ENCODE measurements around the gene IFITM1. TPM values are rescaled to one million over a fixed set of nuclear protein-coding genes. Genes with fewer than 3 reads are reported as not detected.
"Not testable (repeated sequence)": the region's sequence is repeated elsewhere in the genome, so short reads cannot be mapped to it uniquely, and the experiment has no call there.

The IFITM1 gene
- 120 to 128 TPM (median 122 TPM) in 3 replicates for total RNA-seq

DNA sequence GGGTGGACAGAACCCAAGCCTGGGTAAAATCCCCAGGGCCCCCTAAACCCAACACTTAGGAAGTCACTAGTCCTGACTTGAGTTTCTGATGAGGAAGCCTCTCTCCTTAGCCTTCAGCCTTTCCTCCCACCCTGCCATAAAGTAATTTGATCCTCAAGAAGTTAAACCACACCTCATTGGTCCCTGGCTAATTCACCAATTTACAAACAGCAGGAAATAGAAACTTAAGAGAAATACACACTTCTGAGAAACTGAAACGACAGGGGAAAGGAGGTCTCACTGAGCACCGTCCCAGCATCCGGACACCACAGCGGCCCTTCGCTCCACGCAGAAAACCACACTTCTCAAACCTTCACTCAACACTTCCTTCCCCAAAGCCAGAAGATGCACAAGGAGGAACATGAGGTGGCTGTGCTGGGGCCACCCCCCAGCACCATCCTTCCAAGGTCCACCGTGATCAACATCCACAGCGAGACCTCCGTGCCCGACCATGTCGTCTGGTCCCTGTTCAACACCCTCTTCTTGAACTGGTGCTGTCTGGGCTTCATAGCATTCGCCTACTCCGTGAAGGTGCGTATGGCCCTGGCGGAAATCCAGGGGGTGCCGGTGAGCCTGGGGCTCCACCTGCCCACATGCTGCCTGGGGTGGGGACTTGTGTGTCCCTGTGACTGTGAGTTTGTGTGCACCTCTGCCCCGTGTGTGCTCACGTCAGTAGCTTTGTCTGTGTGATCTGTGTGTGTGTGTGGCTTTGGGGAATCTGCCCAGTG, at the start of gene IFITM1:
Gene IFITM1 (plus strand): TSS at position 254 of the 767 bp plus-strand sequence. CDS start 131 bp downstream, at position 385.
- no peak for DNase-seq (ENCODE audit: low spot score in 2 of 2, unreplicated experiment in 2 of 2)
- no peaks in the 10 kb centered on the region for H3K36me3 Mint-ChIP-seq
- peaks cover 64% of the 10 kb centered on the region for H3K4me1 Mint-ChIP-seq
- no peak for TF ChIP-seq CTCF (IDR thresholded peaks at IDR 0.05; ENCODE audit: unreplicated experiment)
- H3K9me3 Mint-ChIP-seq: no peaks in the 10 kb centered on the region
- peak within 1 kb of the TSS; percentile 93 for H3K27ac Mint-ChIP-seq
- H3K4me3 Mint-ChIP-seq: peak within 1 kb of the TSS; percentile 86
- peaks cover 19% of the 10 kb centered on the region for H3K27me3 Mint-ChIP-seq (ENCODE audit: low read depth)

GRCh38 chr11:266676-267439, 47.0 kb upstream of the IFITM1 start:
- Mint-ChIP-seq H3K9me3 (peaks cover 3% of the 10 kb centered on the region), H3K27me3 (ENCODE audit: low read depth) (peaks cover 11% of the 10 kb centered on the region), H3K4me1 (peaks cover 4% of the 10 kb centered on the region), H3K27ac (no peak overlapping the region), H3K36me3 (no peaks in the 10 kb centered on the region), H3K4me3 (peak overlapping the region; percentile 31)
- TF ChIP-seq CTCF (IDR thresholded peaks at IDR 0.05; ENCODE audit: unreplicated experiment): no peak
- DNase-seq (ENCODE audit: low spot score in 2 of 2, unreplicated experiment in 2 of 2): no peak

GRCh38 chr11:267491-267994, 46.3 kb upstream of the IFITM1 start:
- no peak overlapping the region for H3K4me3 Mint-ChIP-seq

GRCh38 chr11:268716-269145, 45.1 kb upstream of the IFITM1 start:
- Mint-ChIP-seq H3K27me3 (ENCODE audit: low read depth) (peaks cover 17% of the 10 kb centered on the region), H3K4me3 (peak overlapping the region; percentile 41)
- not testable (repeated sequence) for H3K4me1 Mint-ChIP-seq; H3K27ac Mint-ChIP-seq; H3K9me3 Mint-ChIP-seq; DNase-seq (ENCODE audit: low spot score in 2 of 2, unreplicated experiment in 2 of 2); H3K36me3 Mint-ChIP-seq

More at GRCh38 chr11:267491-267994, 46.3 kb upstream of the IFITM1 start:
- H3K27ac Mint-ChIP-seq: no peak overlapping the region
- H3K4me1 Mint-ChIP-seq: peaks cover 4% of the 10 kb centered on the region
- TF ChIP-seq CTCF (IDR thresholded peaks at IDR 0.05; ENCODE audit: unreplicated experiment): no peak
- DNase-seq (ENCODE audit: low spot score in 2 of 2, unreplicated experiment in 2 of 2): no peak
- peaks cover 12% of the 10 kb centered on the region for H3K27me3 Mint-ChIP-seq (ENCODE audit: low read depth)
- no peaks in the 10 kb centered on the region for H3K36me3 Mint-ChIP-seq
- H3K9me3 Mint-ChIP-seq: peaks cover 3% of the 10 kb centered on the region

GRCh38 chr11:269146-269890, 44.5 kb upstream of the IFITM1 start:
- no peak for DNase-seq (ENCODE audit: low spot score in 2 of 2, unreplicated experiment in 2 of 2)
- Mint-ChIP-seq H3K4me1 (peaks cover 4% of the 10 kb centered on the region), H3K36me3 (no peaks in the 10 kb centered on the region), H3K27me3 (ENCODE audit: low read depth) (peaks cover 20% of the 10 kb centered on the region), H3K27ac (no peak overlapping the region), H3K9me3 (peaks cover 3% of the 10 kb centered on the region), H3K4me3 (peak overlapping the region; percentile 41)
- TF ChIP-seq CTCF (IDR thresholded peaks at IDR 0.05; ENCODE audit: unreplicated experiment): no peak
